Stomach (tissue), 9 donors: ENCODE data around the gene NABP1. TPM values are rescaled to one million over a fixed set of nuclear protein-coding genes. Genes with fewer than 3 reads are reported as not detected.

Source experiments
- DNase-seq, 2 donors: peaks; one replicate each; pipeline versions ENCODE4 v3.0.0 to v3.0.0-alpha.2; 2013 to 2019
- H3K27ac ChIP-seq, 5 donors: fragments of 200-600 bp in 4 of 5; sonication (generic) in 4 of 5; one replicate each; pipeline ENCODE4 v1.5.1; 2013 to 2019; ENCODE audit warnings: mild to moderate bottlenecking in 1 of 5, moderate library complexity in 1 of 5
- H3K27me3 ChIP-seq, 3 donors: fragments of 200-600 bp; sonication (generic); one replicate each; pipeline ENCODE4 v1.5.1; 2017 to 2019; ENCODE audit warnings: mixed run types in 1 of 3
- H3K36me3 ChIP-seq, 4 donors: fragments of 200-600 bp; sonication (generic); 1 replicate in 3 of 4; 2 replicates in 1 of 4; pipeline ENCODE4 v1.5.1; 2016 to 2019
- H3K4me1 ChIP-seq, 4 donors: fragments of 200-600 bp; sonication (generic); one replicate each; pipeline ENCODE4 v1.5.1; 2016 to 2019
- H3K4me3 ChIP-seq, 4 donors: fragments of 200-600 bp; sonication (generic) in 3 of 4; one replicate each; pipeline ENCODE4 v1.5.1; 2016 to 2019; ENCODE audit warnings: mild to moderate bottlenecking in 1 of 4
- H3K9me3 ChIP-seq, 4 donors: fragments of 200-600 bp; sonication (generic); one replicate each; pipeline ENCODE4 v1.5.1; 2016 to 2019
- EP300 ChIP-seq: sonication (generic); formaldehyde crosslinking; IDR thresholded peaks from one replicate; pipeline ENCODE4 v1.6.1; 2017; ENCODE audit warnings: antibody characterized with exemption
- POLR2A ChIP-seq, 4 donors: fragments of 450-650 bp; IDR thresholded peaks; one replicate each; pipeline ENCODE4 v1.6.1; 2016; ENCODE audit warnings: antibody characterized with exemption in 4 of 4, control low read depth in 2 of 4, mild to moderate bottlenecking in 1 of 4, moderate library complexity in 1 of 4
- POLR2AphosphoS5 ChIP-seq, 3 donors: sonication (generic); formaldehyde crosslinking; IDR thresholded peaks; one replicate each; pipeline ENCODE4 v1.6.1; 2016; ENCODE audit warnings: antibody characterized with exemption in 3 of 3
- WGBS, 5 donors: extraction: QIAGEN DNeasy Blood & Tissue Kit in 3 of 5; methylation state at CpG; one replicate each; pipeline versions ENCODE4 v1.1.5 to v1.1.7; 2013 to 2018; 5-methylcytosine and 5-hydroxymethylcytosine counted together
- intact Hi-C: fragments of 100-400 bp; cut with DNase I; formaldehyde crosslinking; loops from one replicate; pipeline ENCODE4 v1.15.1; 2023; ENCODE audit warnings: low total_unique reads
- polyA plus RNA-seq, 3 donors: library from polyadenylated mRNA; stranded (reverse); fragments of 200-250 nt; gene quantifications; one replicate each; pipeline ENCODE4 v1.2.3, GENCODE V29; 2013
- total RNA-seq, 5 donors: library from RNA; depleted of rRNA; stranded (reverse); fragments of >200 nt; gene quantifications; one replicate each; pipeline versions ENCODE4 v1.1.0 to v1.2.3, GENCODE V29; 2014 to 2016
- TF ChIP-seq, protein P1 (sequence below), 7 experiments: fragments of 450-650 bp in 4 of 7; fragments of 200-600 bp in 3 of 7; sonication (generic) in 3 of 7; IDR thresholded peaks; one replicate each; pipeline ENCODE4 v1.5.1; 2016 to 2019; ENCODE audit warnings: antibody characterized with exemption in 7 of 7, control low read depth in 2 of 7, mild to moderate bottlenecking in 1 of 7
- donor health status: healthy with polysubstance abuse.
- donor health status: Bipolar disorder and iron deficiency.
- donor health status: healthy.

The NABP1 gene
- total and polyA plus RNA-seq, 8 donors: 1.4 to 30.1 (median 9.2) TPM

DNA sequence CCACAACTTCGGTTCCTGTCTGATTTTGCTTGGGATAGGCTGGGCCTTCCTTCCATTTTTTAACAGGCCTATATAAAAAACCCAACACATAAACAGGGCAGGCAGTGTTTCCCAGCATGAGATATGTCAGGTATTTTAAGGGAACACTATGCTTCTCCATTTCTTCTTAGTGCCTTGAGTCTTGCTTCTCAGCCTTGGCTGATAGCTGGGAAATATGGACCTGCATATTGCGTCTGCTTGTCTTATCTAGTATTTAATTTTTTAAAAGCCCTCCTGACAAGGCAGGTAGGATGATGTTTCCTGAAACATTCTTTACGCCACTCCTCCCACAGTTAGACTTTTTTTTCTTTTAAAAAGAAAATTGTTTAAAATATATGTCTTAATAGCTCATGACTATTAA, 45.5 kb upstream of the NABP1 start:
- 90 to 96% (median 94%) methylated on average over 3 of the region's 3 CpGs for WGBS, 5 donors
- no peak overlapping the region for H3K27ac ChIP-seq
- TF ChIP-seq POLR2AphosphoS5 (IDR thresholded peaks at IDR 0.05) (no peak), EP300 (no peak), POLR2A (IDR thresholded peaks at IDR 0.05) (no peak)
- TF ChIP-seq, protein P1, sequence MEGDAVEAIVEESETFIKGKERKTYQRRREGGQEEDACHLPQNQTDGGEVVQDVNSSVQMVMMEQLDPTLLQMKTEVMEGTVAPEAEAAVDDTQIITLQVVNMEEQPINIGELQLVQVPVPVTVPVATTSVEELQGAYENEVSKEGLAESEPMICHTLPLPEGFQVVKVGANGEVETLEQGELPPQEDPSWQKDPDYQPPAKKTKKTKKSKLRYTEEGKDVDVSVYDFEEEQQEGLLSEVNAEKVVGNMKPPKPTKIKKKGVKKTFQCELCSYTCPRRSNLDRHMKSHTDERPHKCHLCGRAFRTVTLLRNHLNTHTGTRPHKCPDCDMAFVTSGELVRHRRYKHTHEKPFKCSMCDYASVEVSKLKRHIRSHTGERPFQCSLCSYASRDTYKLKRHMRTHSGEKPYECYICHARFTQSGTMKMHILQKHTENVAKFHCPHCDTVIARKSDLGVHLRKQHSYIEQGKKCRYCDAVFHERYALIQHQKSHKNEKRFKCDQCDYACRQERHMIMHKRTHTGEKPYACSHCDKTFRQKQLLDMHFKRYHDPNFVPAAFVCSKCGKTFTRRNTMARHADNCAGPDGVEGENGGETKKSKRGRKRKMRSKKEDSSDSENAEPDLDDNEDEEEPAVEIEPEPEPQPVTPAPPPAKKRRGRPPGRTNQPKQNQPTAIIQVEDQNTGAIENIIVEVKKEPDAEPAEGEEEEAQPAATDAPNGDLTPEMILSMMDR (IDR thresholded peaks at IDR 0.05): no peak
- H3K36me3 ChIP-seq: no peaks in the 10 kb centered on the region
- H3K9me3 ChIP-seq: no peaks in the 10 kb centered on the region
- DNase-seq: no peak
- H3K4me3 ChIP-seq: no peak overlapping the region
- peaks cover 4 to 9% (median 5%) of the 10 kb centered on the region in 4 donors for H3K4me1 ChIP-seq
- no peaks in the 10 kb centered on the region for H3K27me3 ChIP-seq
- intact Hi-C loops: no loop called here

DNA sequence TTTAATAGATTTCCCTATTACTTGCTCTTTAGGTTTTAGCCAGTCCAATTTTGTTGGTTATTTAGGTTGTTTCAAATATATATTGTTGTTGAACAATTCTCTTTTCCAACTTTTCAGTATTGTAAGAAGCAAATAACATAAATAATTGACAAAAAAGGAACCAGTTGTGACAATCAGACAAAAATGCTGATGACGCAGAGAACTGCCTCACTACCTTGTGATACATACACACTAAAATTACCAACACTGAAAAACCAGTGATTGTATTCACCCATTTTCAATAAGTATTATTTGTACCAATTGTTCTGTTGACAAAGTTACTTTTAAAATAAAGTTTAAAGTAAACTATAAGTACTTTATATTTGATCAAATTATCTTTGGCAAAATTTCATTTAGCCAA, 43.1 kb upstream of the NABP1 start:
- H3K27ac ChIP-seq: no peak overlapping the region
- no peak for TF ChIP-seq POLR2A (IDR thresholded peaks at IDR 0.05)
- TF ChIP-seq, protein P1 (IDR thresholded peaks at IDR 0.05): no peak
- TF ChIP-seq EP300: no peak
- no peak for TF ChIP-seq POLR2AphosphoS5 (IDR thresholded peaks at IDR 0.05)
- H3K9me3 ChIP-seq: no peaks in the 10 kb centered on the region
- DNase-seq: no peak
- intact Hi-C loops: no loop called here
- WGBS, 5 donors: 92 to 100% (median 98%) methylated on average over 1 of the region's 1 CpG
- H3K36me3 ChIP-seq: no peaks in the 10 kb centered on the region
- H3K4me3 ChIP-seq: no peak overlapping the region
- H3K4me1 ChIP-seq: peaks cover 7 to 25% (median 18%) of the 10 kb centered on the region in 4 donors
- H3K27me3 ChIP-seq: no peaks in the 10 kb centered on the region

DNA sequence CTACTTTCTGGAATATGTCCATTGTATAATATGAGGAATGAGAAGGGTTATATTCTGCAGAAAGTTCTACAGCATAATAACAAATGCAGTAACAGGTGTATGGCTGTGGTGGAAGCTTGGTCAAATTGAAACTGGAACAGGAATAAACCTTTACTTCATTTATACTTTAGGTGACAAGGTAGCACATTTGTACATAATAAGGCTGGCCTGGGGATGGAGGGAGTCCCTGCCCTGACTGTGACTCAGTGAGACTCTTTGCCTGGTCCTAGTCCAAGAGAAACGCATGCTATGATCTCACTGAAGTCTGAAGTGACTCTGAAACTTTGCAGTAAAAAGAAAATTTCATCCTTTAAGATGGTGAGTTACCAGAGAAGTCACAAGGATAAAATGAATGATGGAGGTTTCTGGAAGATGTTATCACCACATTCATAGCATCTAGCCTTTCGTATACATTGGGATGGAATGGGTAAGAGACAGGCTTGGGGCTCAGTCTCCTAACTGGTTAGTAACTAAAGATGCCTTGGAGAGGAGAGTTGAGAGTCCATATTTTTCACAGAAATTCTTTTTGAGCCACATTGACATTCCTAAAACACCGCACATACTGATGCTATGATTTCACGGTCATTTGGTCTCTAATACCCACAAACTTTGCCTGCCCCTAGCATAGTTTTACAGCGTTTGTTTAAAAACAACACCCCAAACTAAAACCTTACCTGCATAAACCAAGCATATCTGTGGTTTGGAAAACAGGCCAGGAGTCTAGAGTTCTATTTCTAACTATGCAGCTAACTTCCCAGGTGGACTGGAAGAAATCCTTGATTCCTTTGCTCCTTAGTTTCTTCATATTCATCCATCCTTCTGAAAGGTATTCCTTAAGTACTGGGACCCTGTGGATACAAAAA, 42.4 kb upstream of the NABP1 start:
- DNase-seq: no peak
- peaks cover 7 to 25% (median 18%) of the 10 kb centered on the region in 4 donors for H3K4me1 ChIP-seq
- no peak for TF ChIP-seq POLR2A (IDR thresholded peaks at IDR 0.05)
- no peak for TF ChIP-seq EP300
- no peak for TF ChIP-seq POLR2AphosphoS5 (IDR thresholded peaks at IDR 0.05)
- TF ChIP-seq, protein P1 (IDR thresholded peaks at IDR 0.05): no peak
- no peak overlapping the region for H3K27ac ChIP-seq
- intact Hi-C loops: no loop called here
- no peak overlapping the region for H3K4me3 ChIP-seq
- 72 to 85% (median 79%) methylated on average over 5 of the region's 5 CpGs for WGBS, 5 donors
- H3K9me3 ChIP-seq: no peaks in the 10 kb centered on the region
- H3K36me3 ChIP-seq: no peaks in the 10 kb centered on the region
- no peaks in the 10 kb centered on the region for H3K27me3 ChIP-seq

DNA sequence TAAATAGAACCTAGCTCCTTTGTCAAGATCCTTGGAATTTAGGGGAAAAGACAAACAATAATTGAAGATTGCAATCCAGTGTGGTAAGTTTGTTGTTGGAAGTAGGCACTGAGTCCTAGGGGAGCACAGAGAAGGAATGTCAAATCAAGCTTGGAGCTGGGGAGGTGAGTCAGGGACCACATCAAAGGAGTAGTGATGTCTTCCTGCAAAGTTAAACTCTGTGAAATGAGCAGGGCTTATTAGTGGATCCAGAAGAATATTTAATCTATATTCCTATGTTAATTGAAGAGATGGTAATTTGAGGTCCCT, 41.7 kb upstream of the NABP1 start:
- no peak overlapping the region for H3K27ac ChIP-seq
- no peaks in the 10 kb centered on the region for H3K9me3 ChIP-seq
- H3K4me1 ChIP-seq: peaks cover 7 to 25% (median 18%) of the 10 kb centered on the region in 4 donors
- no peak for DNase-seq
- intact Hi-C loops: no loop called here
- TF ChIP-seq POLR2AphosphoS5 (IDR thresholded peaks at IDR 0.05) (no peak), POLR2A (IDR thresholded peaks at IDR 0.05) (no peak), EP300 (no peak)
- TF ChIP-seq, protein P1 (IDR thresholded peaks at IDR 0.05): no peak
- no peak overlapping the region for H3K4me3 ChIP-seq
- no peaks in the 10 kb centered on the region for H3K27me3 ChIP-seq
- no peaks in the 10 kb centered on the region for H3K36me3 ChIP-seq
